Liver (tissue), 9 donors: ENCODE measurements around the gene KCNJ5. TPM values are rescaled to one million over a fixed set of nuclear protein-coding genes. Genes with fewer than 3 reads are reported as not detected.

Experiments used
- DNase-seq: peaks from one replicate; pipeline ENCODE4 v3.0.0-alpha.2; 2017; ENCODE audit warnings: low spot score
- H3K27ac ChIP-seq, 2 donors: one replicate each; pipeline ENCODE4 v1.7.0; 2013; ENCODE audit warnings: inconsistent platforms in 2 of 2, low read length in 2 of 2, control low read depth in 1 of 2, low read depth in 1 of 2, mild to moderate bottlenecking in 1 of 2
- H3K27me3 ChIP-seq, 4 donors: one replicate each; pipeline versions ENCODE4 v1.6.1 to v1.7.0; 2013; ENCODE audit warnings: low read length in 3 of 4, inconsistent platforms in 1 of 4, mild to moderate bottlenecking in 1 of 4, moderate library complexity in 1 of 4; ENCODE audit not compliant: control insufficient read depth in 4 of 4, insufficient read depth in 4 of 4
- H3K36me3 ChIP-seq, 4 donors: one replicate each; pipeline versions ENCODE4 v1.6.1 to v1.7.0; 2013; ENCODE audit warnings: low read length in 3 of 4, mild to moderate bottlenecking in 3 of 4, low read depth in 1 of 4, moderate library complexity in 1 of 4; ENCODE audit not compliant: control insufficient read depth in 4 of 4, insufficient read depth in 3 of 4
- H3K4me1 ChIP-seq, 4 donors: one replicate each; pipeline versions ENCODE4 v1.6.1 to v1.7.0; 2013; ENCODE audit warnings: low read length in 3 of 4, mild to moderate bottlenecking in 3 of 4, moderate library complexity in 1 of 4; ENCODE audit not compliant: control insufficient read depth in 4 of 4, insufficient read depth in 4 of 4
- H3K4me3 ChIP-seq, 3 donors: one replicate each; pipeline versions ENCODE4 v1.6.1 to v1.7.0; 2013; ENCODE audit warnings: low read length in 3 of 3, control low read depth in 1 of 3, low read depth in 1 of 3, mild to moderate bottlenecking in 1 of 3
- H3K9ac ChIP-seq, 2 donors: one replicate each; pipeline ENCODE4 v1.7.0; 2013; ENCODE audit warnings: low read length in 2 of 2, mild to moderate bottlenecking in 2 of 2, moderate library complexity in 2 of 2, control low read depth in 1 of 2, low read depth in 1 of 2
- H3K9me3 ChIP-seq, 4 donors: one replicate each; pipeline versions ENCODE4 v1.6.1 to v1.7.0; 2013; ENCODE audit warnings: low read length in 3 of 4; ENCODE audit not compliant: control insufficient read depth in 4 of 4
- ATF3 ChIP-seq: IDR thresholded peaks from 2 replicates; pipeline ENCODE4 v1.6.1; 2016; ENCODE audit warnings: antibody characterized with exemption
- EGR1 ChIP-seq, 2 donors: IDR thresholded peaks; 2 replicates each; pipeline ENCODE4 v1.6.1; 2016 to 2018; ENCODE audit warnings: antibody characterized with exemption in 2 of 2, low read depth in 2 of 2
- FOXA1 ChIP-seq: IDR thresholded peaks from 2 replicates; pipeline ENCODE4 v1.6.1; 2016; ENCODE audit warnings: antibody characterized with exemption
- FOXA2 ChIP-seq: IDR thresholded peaks from 2 replicates; pipeline ENCODE4 v1.6.1; 2016; ENCODE audit warnings: antibody characterized with exemption
- GABPA ChIP-seq, 2 donors: IDR thresholded peaks in 1 of 2; conservative IDR thresholded peaks in 1 of 2; 2 replicates each; pipeline ENCODE4 v1.6.1; 2016; ENCODE audit warnings: antibody characterized with exemption in 2 of 2, mild to moderate bottlenecking in 1 of 2, moderate library complexity in 1 of 2
- HNF4A ChIP-seq, 2 donors: conservative IDR thresholded peaks; 2 replicates each; pipeline ENCODE4 v1.6.1; 2016; ENCODE audit warnings: antibody characterized with exemption in 2 of 2, mild to moderate bottlenecking in 2 of 2
- HNF4G ChIP-seq: IDR thresholded peaks from 2 replicates; pipeline ENCODE4 v1.6.1; 2016; ENCODE audit warnings: antibody characterized with exemption
- JUND ChIP-seq, 2 donors: IDR thresholded peaks; 2 replicates each; pipeline ENCODE4 v1.6.1; 2016; ENCODE audit warnings: antibody characterized with exemption in 2 of 2
- NR2F2 ChIP-seq: IDR thresholded peaks from 2 replicates; pipeline ENCODE4 v1.6.1; 2016; ENCODE audit warnings: antibody characterized with exemption
- RAD21 ChIP-seq, 2 donors: IDR thresholded peaks; 2 replicates each; pipeline ENCODE4 v1.6.1; 2016; ENCODE audit warnings: antibody characterized with exemption in 2 of 2, mild to moderate bottlenecking in 2 of 2
- RXRA ChIP-seq, 2 donors: IDR thresholded peaks; 2 replicates each; pipeline ENCODE4 v1.6.1; 2017 to 2018; ENCODE audit warnings: antibody characterized with exemption in 2 of 2, mild to moderate bottlenecking in 1 of 2
- SP1 ChIP-seq: IDR thresholded peaks from 2 replicates; pipeline ENCODE4 v1.6.1; 2018; ENCODE audit warnings: antibody characterized with exemption, mild to moderate bottlenecking
- TAF1 ChIP-seq: conservative IDR thresholded peaks from 2 replicates; pipeline ENCODE4 v1.6.1; 2016; ENCODE audit warnings: antibody characterized with exemption, mild to moderate bottlenecking
- YY1 ChIP-seq: IDR thresholded peaks from 2 replicates; pipeline ENCODE4 v1.6.1; 2016; ENCODE audit warnings: antibody characterized with exemption, mild to moderate bottlenecking
- ZBTB33 ChIP-seq: IDR thresholded peaks from 2 replicates; pipeline ENCODE4 v1.6.1; 2016; ENCODE audit warnings: antibody characterized with exemption
- WGBS: extraction: QIAGEN DNeasy Blood & Tissue Kit; methylation state at CpG from one replicate; pipeline ENCODE4 v1.1.7; 2013; 5-methylcytosine and 5-hydroxymethylcytosine counted together
- polyA plus RNA-seq, 2 donors: library from polyadenylated mRNA; stranded (reverse) in 1 of 2; unstranded in 1 of 2; fragments of 200-250 nt in 1 of 2; fragments of >200 nt in 1 of 2; fragmentation: Nextera tagmentation in 1 of 2; extraction: Ambion mirVana in 1 of 2; gene quantifications; one replicate each; pipeline versions ENCODE4 v1.2.1 to v1.2.3, GENCODE V29; 2013 to 2015
- total RNA-seq, 2 donors: library from RNA; depleted of rRNA; stranded (reverse); fragments of >200 nt; gene quantifications; one replicate each; pipeline ENCODE4 v1.2.3, GENCODE V29; 2014
- TF ChIP-seq, protein P1 (sequence below): IDR thresholded peaks from 2 replicates; pipeline ENCODE4 v1.6.1; 2016; ENCODE audit warnings: antibody characterized with exemption, mild to moderate bottlenecking
- TF ChIP-seq, protein P2 (sequence below): fragments of 150-350 bp; IDR thresholded peaks from 2 replicates; pipeline ENCODE4 v1.5.1; 2017; ENCODE audit warnings: improper control_type of control experiment, low read depth, low read length; ENCODE audit not compliant: missing input control
- TF ChIP-seq, protein P3 (sequence below): IDR thresholded peaks from 2 replicates; pipeline ENCODE4 v1.6.1; 2016; ENCODE audit warnings: antibody characterized with exemption
- donor health status: healthy.
- donor health status: healthy.
- donor health status: healthy.
- donor health status: healthy.
- donor health status: healthy.

KCNJ5 gene
- total and polyA plus RNA-seq, 4 donors: 0.04 to 0.08 (median 0.06) TPM

GRCh38 chr11:128894286-128894681 is 3.1 kb downstream of the KCNJ5 start (continued):
- TF ChIP-seq, protein P1, sequence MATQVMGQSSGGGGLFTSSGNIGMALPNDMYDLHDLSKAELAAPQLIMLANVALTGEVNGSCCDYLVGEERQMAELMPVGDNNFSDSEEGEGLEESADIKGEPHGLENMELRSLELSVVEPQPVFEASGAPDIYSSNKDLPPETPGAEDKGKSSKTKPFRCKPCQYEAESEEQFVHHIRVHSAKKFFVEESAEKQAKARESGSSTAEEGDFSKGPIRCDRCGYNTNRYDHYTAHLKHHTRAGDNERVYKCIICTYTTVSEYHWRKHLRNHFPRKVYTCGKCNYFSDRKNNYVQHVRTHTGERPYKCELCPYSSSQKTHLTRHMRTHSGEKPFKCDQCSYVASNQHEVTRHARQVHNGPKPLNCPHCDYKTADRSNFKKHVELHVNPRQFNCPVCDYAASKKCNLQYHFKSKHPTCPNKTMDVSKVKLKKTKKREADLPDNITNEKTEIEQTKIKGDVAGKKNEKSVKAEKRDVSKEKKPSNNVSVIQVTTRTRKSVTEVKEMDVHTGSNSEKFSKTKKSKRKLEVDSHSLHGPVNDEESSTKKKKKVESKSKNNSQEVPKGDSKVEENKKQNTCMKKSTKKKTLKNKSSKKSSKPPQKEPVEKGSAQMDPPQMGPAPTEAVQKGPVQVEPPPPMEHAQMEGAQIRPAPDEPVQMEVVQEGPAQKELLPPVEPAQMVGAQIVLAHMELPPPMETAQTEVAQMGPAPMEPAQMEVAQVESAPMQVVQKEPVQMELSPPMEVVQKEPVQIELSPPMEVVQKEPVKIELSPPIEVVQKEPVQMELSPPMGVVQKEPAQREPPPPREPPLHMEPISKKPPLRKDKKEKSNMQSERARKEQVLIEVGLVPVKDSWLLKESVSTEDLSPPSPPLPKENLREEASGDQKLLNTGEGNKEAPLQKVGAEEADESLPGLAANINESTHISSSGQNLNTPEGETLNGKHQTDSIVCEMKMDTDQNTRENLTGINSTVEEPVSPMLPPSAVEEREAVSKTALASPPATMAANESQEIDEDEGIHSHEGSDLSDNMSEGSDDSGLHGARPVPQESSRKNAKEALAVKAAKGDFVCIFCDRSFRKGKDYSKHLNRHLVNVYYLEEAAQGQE: no peak

DNA sequence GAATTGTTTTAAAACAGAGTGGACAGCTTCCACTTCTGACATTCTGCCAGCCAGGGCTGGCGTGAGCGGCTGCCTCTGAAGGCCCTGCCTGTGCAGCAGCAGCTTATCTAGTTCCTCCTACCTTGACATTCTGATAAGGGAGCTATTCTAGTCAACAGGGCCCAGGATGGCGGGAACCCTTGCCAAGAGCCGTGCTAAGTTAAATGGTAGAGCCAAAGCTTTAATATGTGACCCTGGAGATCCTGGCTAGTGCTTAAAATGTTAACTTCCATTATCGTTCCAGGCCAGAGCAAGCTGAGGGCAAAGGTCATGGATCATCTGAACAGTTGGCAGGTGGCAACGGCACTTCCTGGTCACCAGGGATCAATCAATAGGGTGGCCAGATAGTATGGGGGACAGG is 3.5 kb downstream of the KCNJ5 start:
- H3K27ac ChIP-seq: no peak overlapping the region
- TF ChIP-seq SP1 (peak; percentile 88), NR2F2 (peak; percentile 85), JUND (IDR thresholded peaks at IDR 0.05) (peak in 1 of 2 donors; percentile 87), FOXA2 (peak; percentile 7), TAF1 (no peak), FOXA1 (peak; percentile 41), RAD21 (IDR thresholded peaks at IDR 0.05) (no peak), ZBTB33 (peak; percentile 71), HNF4A (conservative IDR thresholded peaks at IDR 0.05) (peak; percentile 83 to 92), GABPA (IDR thresholded peaks at IDR 0.05 in 1 of 2, conservative IDR thresholded peaks at IDR 0.05 in 1 of 2) (peak in 1 of 2 donors; percentile 59), YY1 (peak; percentile 83), ATF3 (peak; percentile 32), HNF4G (no peak), EGR1 (IDR thresholded peaks at IDR 0.05; ENCODE audit: low read depth in 2 of 2) (peak in 1 of 2 donors; percentile 66), RXRA (IDR thresholded peaks at IDR 0.05) (peak; percentile 87 to 92)
- TF ChIP-seq, protein P2, sequence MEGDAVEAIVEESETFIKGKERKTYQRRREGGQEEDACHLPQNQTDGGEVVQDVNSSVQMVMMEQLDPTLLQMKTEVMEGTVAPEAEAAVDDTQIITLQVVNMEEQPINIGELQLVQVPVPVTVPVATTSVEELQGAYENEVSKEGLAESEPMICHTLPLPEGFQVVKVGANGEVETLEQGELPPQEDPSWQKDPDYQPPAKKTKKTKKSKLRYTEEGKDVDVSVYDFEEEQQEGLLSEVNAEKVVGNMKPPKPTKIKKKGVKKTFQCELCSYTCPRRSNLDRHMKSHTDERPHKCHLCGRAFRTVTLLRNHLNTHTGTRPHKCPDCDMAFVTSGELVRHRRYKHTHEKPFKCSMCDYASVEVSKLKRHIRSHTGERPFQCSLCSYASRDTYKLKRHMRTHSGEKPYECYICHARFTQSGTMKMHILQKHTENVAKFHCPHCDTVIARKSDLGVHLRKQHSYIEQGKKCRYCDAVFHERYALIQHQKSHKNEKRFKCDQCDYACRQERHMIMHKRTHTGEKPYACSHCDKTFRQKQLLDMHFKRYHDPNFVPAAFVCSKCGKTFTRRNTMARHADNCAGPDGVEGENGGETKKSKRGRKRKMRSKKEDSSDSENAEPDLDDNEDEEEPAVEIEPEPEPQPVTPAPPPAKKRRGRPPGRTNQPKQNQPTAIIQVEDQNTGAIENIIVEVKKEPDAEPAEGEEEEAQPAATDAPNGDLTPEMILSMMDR: no peak
- TF ChIP-seq, protein P3, sequence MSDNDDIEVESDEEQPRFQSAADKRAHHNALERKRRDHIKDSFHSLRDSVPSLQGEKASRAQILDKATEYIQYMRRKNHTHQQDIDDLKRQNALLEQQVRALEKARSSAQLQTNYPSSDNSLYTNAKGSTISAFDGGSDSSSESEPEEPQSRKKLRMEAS: peak; percentile 94
- TF ChIP-seq, protein P1: peak; percentile 13

More for the DNA sequence above, 3.5 kb downstream of the KCNJ5 start:
- Histone ChIP-seq H3K27me3 (no peaks in the 10 kb centered on the region), H3K9me3 (no peaks in the 10 kb centered on the region), H3K36me3 (no peaks in the 10 kb centered on the region), H3K4me3 (no peak overlapping the region), H3K9ac (no peak overlapping the region), H3K4me1 (peaks cover 21 to 49% (median 33%) of the 10 kb centered on the region in 4 donors)
- peak; percentile 40 for DNase-seq
- WGBS: 16% methylated on average over 6 of the region's 6 CpGs
